Type B pancreatic cell (in vitro differentiated cells): ENCODE results near the gene TEDDM1. TPM values are rescaled to one million over a fixed set of nuclear protein-coding genes. Genes with fewer than 3 reads are reported as not detected.

Experiments used
- DNase-seq: peaks from one replicate; pipeline ENCODE4 v3.0.0; 2021; ENCODE audit warnings: mixed read lengths; ENCODE audit not compliant: unreplicated experiment; ENCODE audit errors: extremely low spot score
- H3K27ac Mint-ChIP-seq: 2 replicates; pipeline ENCODE4 v1.8.0; 2021; ENCODE audit warnings: mild to moderate bottlenecking, mixed read lengths
- H3K27me3 Mint-ChIP-seq: 2 replicates; pipeline ENCODE4 v1.8.0; 2021; ENCODE audit warnings: mixed read lengths
- H3K36me3 Mint-ChIP-seq: 2 replicates; pipeline ENCODE4 v1.8.0; 2021; ENCODE audit warnings: mixed read lengths
- H3K4me1 Mint-ChIP-seq: one replicate; pipeline ENCODE4 v1.8.0; 2021; ENCODE audit warnings: mixed read lengths; ENCODE audit not compliant: unreplicated experiment
- H3K4me3 Mint-ChIP-seq: 2 replicates; pipeline ENCODE4 v1.8.0; 2021; ENCODE audit warnings: mild to moderate bottlenecking, mixed read lengths
- H3K9me3 Mint-ChIP-seq: 2 replicates; pipeline ENCODE4 v1.8.0; 2021; ENCODE audit warnings: mixed read lengths
- total RNA-seq: library from RNA; stranded (reverse); gene quantifications from 2 replicates; pipeline ENCODE4 v1.2.1, GENCODE V29; 2021; ENCODE audit warnings: low replicate concordance
- TF ChIP-seq, protein P1 (sequence below): fragments of 200-600 bp; sonication (generic); conservative IDR thresholded peaks from 2 replicates; pipeline ENCODE4 v1.5.0; 2021; ENCODE audit warnings: antibody characterized with exemption, mild to moderate bottlenecking

Gene TEDDM1
- total RNA-seq, 1 donor from 2014 or later = not detected

DNA sequence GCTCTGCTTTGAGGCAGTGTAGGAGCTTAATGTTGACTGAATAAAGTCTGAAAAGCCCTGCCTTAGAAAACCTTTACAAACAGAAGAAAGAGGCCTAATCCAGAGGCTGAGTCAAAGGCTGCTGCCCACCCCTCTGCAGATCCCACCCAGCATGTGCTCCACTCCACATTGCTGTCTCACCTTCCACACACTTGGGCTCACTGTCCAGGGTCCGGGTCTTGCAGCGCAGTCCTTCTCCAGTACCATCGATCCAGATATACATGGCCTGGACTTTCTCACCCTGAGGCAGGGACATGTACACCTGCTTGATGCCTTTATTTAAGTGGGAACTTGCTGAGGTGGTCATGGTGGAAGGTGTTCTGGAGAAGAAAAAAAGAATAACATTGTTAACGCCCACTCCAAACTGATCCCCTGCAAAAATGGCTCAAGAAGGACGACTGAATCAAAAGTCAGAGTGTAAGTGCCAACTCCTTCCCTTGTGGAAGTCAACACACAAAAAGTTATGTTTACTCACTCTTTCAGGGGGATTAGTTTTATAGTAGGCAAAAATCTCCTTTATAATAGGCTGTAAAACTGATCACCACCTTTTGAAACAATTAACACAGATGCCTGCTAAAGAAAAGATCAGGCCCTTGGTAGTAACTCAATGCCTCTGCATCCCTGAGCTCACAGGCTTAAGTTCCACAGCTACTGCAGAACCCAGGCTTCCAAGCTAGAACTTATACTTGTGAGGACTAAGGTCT is 11.9 kb downstream of the TEDDM1 start:
- TF ChIP-seq, protein P1, sequence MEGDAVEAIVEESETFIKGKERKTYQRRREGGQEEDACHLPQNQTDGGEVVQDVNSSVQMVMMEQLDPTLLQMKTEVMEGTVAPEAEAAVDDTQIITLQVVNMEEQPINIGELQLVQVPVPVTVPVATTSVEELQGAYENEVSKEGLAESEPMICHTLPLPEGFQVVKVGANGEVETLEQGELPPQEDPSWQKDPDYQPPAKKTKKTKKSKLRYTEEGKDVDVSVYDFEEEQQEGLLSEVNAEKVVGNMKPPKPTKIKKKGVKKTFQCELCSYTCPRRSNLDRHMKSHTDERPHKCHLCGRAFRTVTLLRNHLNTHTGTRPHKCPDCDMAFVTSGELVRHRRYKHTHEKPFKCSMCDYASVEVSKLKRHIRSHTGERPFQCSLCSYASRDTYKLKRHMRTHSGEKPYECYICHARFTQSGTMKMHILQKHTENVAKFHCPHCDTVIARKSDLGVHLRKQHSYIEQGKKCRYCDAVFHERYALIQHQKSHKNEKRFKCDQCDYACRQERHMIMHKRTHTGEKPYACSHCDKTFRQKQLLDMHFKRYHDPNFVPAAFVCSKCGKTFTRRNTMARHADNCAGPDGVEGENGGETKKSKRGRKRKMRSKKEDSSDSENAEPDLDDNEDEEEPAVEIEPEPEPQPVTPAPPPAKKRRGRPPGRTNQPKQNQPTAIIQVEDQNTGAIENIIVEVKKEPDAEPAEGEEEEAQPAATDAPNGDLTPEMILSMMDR = no peak
- Mint-ChIP-seq H3K36me3 (peaks cover 60% of the 10 kb centered on the region), H3K27me3 (no peaks in the 10 kb centered on the region), H3K9me3 (no peaks in the 10 kb centered on the region), H3K4me3 (peak overlapping the region; percentile 99), H3K4me1 (peaks cover 20% of the 10 kb centered on the region), H3K27ac (peak overlapping the region; percentile 92)
- no peak for DNase-seq

DNA sequence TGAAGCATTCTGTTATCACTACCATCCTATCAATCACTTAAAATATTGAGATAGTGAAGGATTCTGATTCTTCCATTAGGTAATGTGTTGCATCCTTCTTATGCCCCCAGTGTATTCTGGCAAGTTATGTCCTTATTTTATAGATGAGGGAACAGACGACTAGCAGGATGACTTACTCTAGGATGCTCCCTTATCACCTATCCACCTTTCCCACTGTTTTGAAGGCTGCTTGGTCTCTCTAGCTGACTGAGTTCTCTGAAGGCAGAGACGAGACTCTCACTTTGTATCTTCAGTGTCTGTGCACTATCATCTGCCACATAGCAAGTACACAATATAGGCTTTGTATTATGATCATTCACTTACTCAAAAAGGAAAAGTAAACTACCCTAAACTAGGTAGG is 12.9 kb downstream of the TEDDM1 start:
- H3K36me3 Mint-ChIP-seq = peaks cover 64% of the 10 kb centered on the region
- H3K4me1 Mint-ChIP-seq = peaks cover 16% of the 10 kb centered on the region
- peak overlapping the region; percentile 25 for H3K4me3 Mint-ChIP-seq
- no peaks in the 10 kb centered on the region for H3K9me3 Mint-ChIP-seq
- no peak overlapping the region for H3K27ac Mint-ChIP-seq
- H3K27me3 Mint-ChIP-seq = no peaks in the 10 kb centered on the region
- TF ChIP-seq, protein P1 = no peak
- no peak for DNase-seq

DNA sequence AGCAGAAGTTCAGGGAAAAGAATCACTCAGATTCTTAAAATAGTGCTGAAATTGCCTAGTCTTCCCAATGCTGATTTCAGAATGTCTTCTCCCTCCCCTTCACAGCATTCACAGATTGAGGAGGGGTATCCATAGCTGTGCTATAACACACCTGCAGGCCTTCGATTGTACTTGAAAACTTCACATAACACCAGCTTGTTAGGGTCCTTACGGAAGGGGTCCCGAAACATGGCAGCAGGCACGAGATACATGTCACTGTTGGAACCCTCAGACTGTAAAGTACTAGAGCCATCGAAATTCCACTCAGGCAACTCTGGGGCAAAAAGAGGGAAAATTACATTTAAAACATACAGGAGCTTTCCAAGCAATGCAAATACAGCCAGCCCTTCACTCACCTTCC is 13.5 kb downstream of the TEDDM1 start:
- H3K27ac Mint-ChIP-seq = no peak overlapping the region
- H3K4me3 Mint-ChIP-seq = peak overlapping the region; percentile 20
- DNase-seq = no peak
- H3K9me3 Mint-ChIP-seq = no peaks in the 10 kb centered on the region
- TF ChIP-seq, protein P1 = no peak
- no peaks in the 10 kb centered on the region for H3K27me3 Mint-ChIP-seq
- peaks cover 14% of the 10 kb centered on the region for H3K4me1 Mint-ChIP-seq
- H3K36me3 Mint-ChIP-seq = peaks cover 64% of the 10 kb centered on the region

DNA sequence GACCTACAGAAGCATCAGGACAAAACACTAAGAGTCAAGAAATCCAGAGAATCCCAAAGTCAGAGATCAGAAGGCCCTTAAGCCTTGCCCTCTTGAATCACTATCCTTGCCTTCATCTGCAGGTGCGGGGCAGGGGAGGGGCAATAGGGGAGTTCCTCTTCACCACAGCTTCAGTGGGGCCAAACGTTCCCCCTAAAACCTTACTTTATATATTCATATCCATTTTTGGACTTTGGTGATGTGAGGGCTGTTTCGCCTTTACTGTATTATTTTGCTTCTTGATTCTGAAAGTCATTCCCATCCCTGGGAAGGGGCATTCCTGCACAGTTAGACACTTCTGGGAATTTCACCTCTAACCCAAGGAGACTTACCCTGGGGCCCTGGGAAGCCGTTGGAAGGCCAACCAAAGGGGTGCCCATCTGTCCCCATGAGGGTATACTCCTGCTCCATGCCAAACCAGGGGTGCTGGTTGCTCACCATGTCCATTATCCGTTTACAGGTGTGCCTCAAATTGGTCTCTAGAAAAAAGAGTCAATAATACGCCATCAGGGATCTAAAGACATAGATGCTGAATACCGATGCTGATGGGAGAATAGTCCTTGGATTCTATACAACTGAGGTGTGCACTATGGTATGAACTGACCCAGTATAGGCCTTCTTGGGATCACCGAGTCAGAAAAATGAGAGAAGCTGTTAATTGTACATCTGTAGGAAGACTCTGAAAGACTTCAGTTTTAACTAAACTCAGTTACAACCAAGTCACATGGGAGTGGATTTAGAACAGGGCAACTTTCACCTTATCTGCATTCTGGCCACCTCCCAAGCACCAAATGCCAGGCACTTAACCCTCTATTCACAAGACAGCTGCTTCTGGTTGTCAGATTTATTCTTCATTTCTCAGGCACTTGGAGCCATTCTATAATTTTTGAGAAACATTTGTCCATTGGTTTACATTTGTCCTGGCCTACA is 14.3 kb downstream of the TEDDM1 start:
- Mint-ChIP-seq H3K27ac (no peak overlapping the region), H3K4me3 (peak overlapping the region; percentile 55), H3K9me3 (no peaks in the 10 kb centered on the region), H3K36me3 (peaks cover 68% of the 10 kb centered on the region), H3K27me3 (no peaks in the 10 kb centered on the region), H3K4me1 (peaks cover 14% of the 10 kb centered on the region)
- no peak for DNase-seq
- TF ChIP-seq, protein P1 = no peak

DNA sequence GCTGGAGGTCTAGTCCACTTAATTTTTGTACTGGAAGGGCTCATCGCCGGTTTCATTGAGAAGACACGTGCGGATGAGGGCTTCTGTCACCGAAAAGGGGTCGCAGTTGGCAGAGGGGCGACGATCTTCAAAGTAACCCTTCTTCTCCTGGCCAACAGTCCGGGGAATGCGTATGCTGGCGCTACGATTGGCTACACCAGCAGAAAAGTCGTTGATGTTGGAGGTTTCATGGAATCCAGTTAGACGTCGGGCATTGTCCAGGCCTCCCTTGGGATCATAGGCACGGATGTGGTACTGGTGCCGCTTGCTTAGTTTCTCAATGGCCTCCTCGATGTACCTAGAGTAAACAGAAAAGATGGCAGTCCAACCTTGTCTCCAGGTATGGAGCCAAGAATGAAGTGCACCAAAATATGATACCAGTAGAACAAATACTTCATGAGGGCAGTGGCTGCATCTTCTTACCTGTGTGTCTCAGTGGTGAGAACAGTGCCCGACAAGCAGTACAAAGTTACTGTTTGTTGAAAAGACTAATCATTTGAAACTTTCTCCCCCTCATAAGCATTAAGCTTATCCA is 16.0 kb downstream of the TEDDM1 start:
- Mint-ChIP-seq H3K27ac (no peak overlapping the region), H3K27me3 (no peaks in the 10 kb centered on the region), H3K9me3 (no peaks in the 10 kb centered on the region), H3K36me3 (peaks cover 61% of the 10 kb centered on the region), H3K4me1 (peaks cover 20% of the 10 kb centered on the region), H3K4me3 (no peak overlapping the region)
- TF ChIP-seq, protein P1 = no peak
- no peak for DNase-seq
